ENCODE results near the gene CLASP1.

- no peak for TF ChIP-seq CTCF (IDR thresholded peaks at IDR 0.05)
- no peak for TF ChIP-seq POLR2A (IDR thresholded peaks at IDR 0.05)
These were observed 116.4 kb downstream of the CLASP1 start for GRCh38 chr2:121532894-121533293.

Data from stomach (tissue), 4 donors.